ENCODE measurements around the gene USP34. TPM values are rescaled to one million over a fixed set of nuclear protein-coding genes. Genes with fewer than 3 reads are reported as not detected.
"Not testable (repeated sequence)": the region's sequence is repeated elsewhere in the genome, so short reads cannot be mapped to it uniquely, and the experiment has no call there.

USP34 gene
- total and polyA plus RNA-seq, 7 donors, result 40.2 to 71.5 (median 54.0) TPM

- Histone ChIP-seq H3K36me3 (ENCODE audit: insufficient read depth in 1 of 2, low read depth in 1 of 2) (peaks cover 0 to 44% of the 10 kb centered on the region in 2 donors), H3K4me1 (no peaks in the 10 kb centered on the region), H3K4me3 (no peak overlapping the region), H3K9me3 (no peaks in the 10 kb centered on the region), H3K27ac (no peak overlapping the region), H3K27me3 (ENCODE audit: insufficient read depth in 3 of 3, low read length in 2 of 3) (no peaks in the 10 kb centered on the region)
- no peak for TF ChIP-seq CTCF (IDR thresholded peaks at IDR 0.05)
- intact Hi-C loops (cut with DNase I), result no loop called here
- ATAC-seq, result no peak
- DNase-seq, result no peak
- 83 to 94% (median 87%) methylated on average over 4 of the region's 4 CpGs for WGBS, 3 donors
These were observed 74.9 kb downstream of the USP34 start for GRCh38 chr2:61396005-61396404.

- H3K4me1 ChIP-seq; H3K9me3 ChIP-seq; ATAC-seq; H3K4me3 ChIP-seq; DNase-seq; H3K27me3 ChIP-seq (ENCODE audit: insufficient read depth in 3 of 3, low read length in 2 of 3); intact Hi-C loops (cut with DNase I); H3K27ac ChIP-seq: not testable (repeated sequence)
- 98% methylated on average over 7 of the region's 7 CpGs for WGBS, 3 donors
- H3K36me3 ChIP-seq (ENCODE audit: insufficient read depth in 1 of 2, low read depth in 1 of 2), result peaks cover 0 to 51% of the 10 kb centered on the region in 2 donors
These were observed 83.3 kb downstream of the USP34 start for GRCh38 chr2:61387588-61387987.

GRCh38 chr2:61380882-61381197 is 90.0 kb downstream of the USP34 start:
- DNase-seq; H3K9me3 ChIP-seq; intact Hi-C loops (cut with DNase I); H3K27me3 ChIP-seq (ENCODE audit: insufficient read depth in 3 of 3, low read length in 2 of 3); H3K4me3 ChIP-seq: not testable (repeated sequence)
- Histone ChIP-seq H3K4me1 (peaks cover 13% of the 10 kb centered on the region), H3K27ac (peak overlapping the region; percentile 79), H3K36me3 (ENCODE audit: insufficient read depth in 1 of 2, low read depth in 1 of 2) (peaks cover 7 to 50% of the 10 kb centered on the region in 2 donors)
- 54 to 68% (median 56%) methylated on average over 4 of the region's 4 CpGs for WGBS, 3 donors
- peak in 2 of 4 donors; percentile 57 to 61 for ATAC-seq

GRCh38 chr2:61380056-61380881 is 90.6 kb downstream of the USP34 start:
- no peaks in the 10 kb centered on the region for H3K27me3 ChIP-seq (ENCODE audit: insufficient read depth in 3 of 3, low read length in 2 of 3)
- WGBS, 3 donors, result 92 to 96% (median 94%) methylated on average over 4 of the region's 4 CpGs
- H3K36me3 ChIP-seq (ENCODE audit: insufficient read depth in 1 of 2, low read depth in 1 of 2), result peaks cover 7 to 50% of the 10 kb centered on the region in 2 donors
- no peaks in the 10 kb centered on the region for H3K9me3 ChIP-seq
- TF ChIP-seq CTCF (IDR thresholded peaks at IDR 0.05), result no peak
- peak overlapping the region; percentile 79 for H3K27ac ChIP-seq
- ATAC-seq (peak; percentile 87 to 92 (median 90)), DNase-seq (no peak)
- H3K4me1 ChIP-seq, result peaks cover 13% of the 10 kb centered on the region
- intact Hi-C loops (cut with DNase I), result no loop called here
- H3K4me3 ChIP-seq, result no peak overlapping the region

- H3K36me3 ChIP-seq (ENCODE audit: insufficient read depth in 1 of 2, low read depth in 1 of 2), result peaks cover 7 to 57% of the 10 kb centered on the region in 2 donors
- peak overlapping the region; percentile 79 for H3K27ac ChIP-seq
- no peaks in the 10 kb centered on the region for H3K9me3 ChIP-seq
- no peak for ATAC-seq
- 85 to 89% (median 87%) methylated on average over 2 of the region's 2 CpGs for WGBS, 3 donors
- TF ChIP-seq CTCF (IDR thresholded peaks at IDR 0.05), result no peak
- H3K27me3 ChIP-seq (ENCODE audit: insufficient read depth in 3 of 3, low read length in 2 of 3), result no peaks in the 10 kb centered on the region
- H3K4me3 ChIP-seq, result no peak overlapping the region
- no peak for DNase-seq
- intact Hi-C loops (cut with DNase I), result loop anchor here (10.0 kb wide), 1 partner anchor 85 kb away; no protein-coding TSS in a partner anchor
- peaks cover 13% of the 10 kb centered on the region for H3K4me1 ChIP-seq
These were observed 91.4 kb downstream of the USP34 start for GRCh38 chr2:61379521-61379920.

All from psoas muscle (tissue), 8 donors.